Activated CD4-positive, alpha-beta T cell treated with anti-CD3 and anti-CD28 coated beads, Interleukin-2, amount 10 ng/mL, durations not matched to agents 24 days and 14 days (primary cell): ENCODE measurements around the gene NUBP2. TPM values are rescaled to one million over a fixed set of nuclear protein-coding genes. Genes with fewer than 3 reads are reported as not detected.

Source experiments
- DNase-seq: peaks from one replicate; pipeline ENCODE4 v3.0.0; 2022
- H3K27ac Mint-ChIP-seq: one replicate; pipeline ENCODE4 v1.8.0; 2022; ENCODE audit warnings: mild to moderate bottlenecking, mixed read lengths
- H3K27me3 Mint-ChIP-seq: one replicate; pipeline ENCODE4 v1.8.0; 2022; ENCODE audit warnings: mixed read lengths
- H3K36me3 Mint-ChIP-seq: one replicate; pipeline ENCODE4 v1.8.0; 2022; ENCODE audit warnings: low read depth, mild to moderate bottlenecking, mixed read lengths
- H3K4me1 Mint-ChIP-seq: one replicate; pipeline ENCODE4 v1.8.0; 2021; ENCODE audit warnings: mixed read lengths
- H3K4me3 Mint-ChIP-seq: one replicate; pipeline ENCODE4 v1.8.0; 2022; ENCODE audit warnings: mild to moderate bottlenecking, moderate library complexity, mixed read lengths
- H3K9me3 Mint-ChIP-seq: one replicate; pipeline ENCODE4 v1.8.0; 2021; ENCODE audit warnings: mixed read lengths
- intact Hi-C: fragments of 100-400 bp; cut with micrococcal nuclease; formaldehyde crosslinking; loops from one replicate; pipeline ENCODE4 v1.15.1; 2023
- total RNA-seq: library from RNA; stranded (reverse); gene quantifications from 2 replicates; pipeline ENCODE4 v1.2.3, GENCODE V29; 2022

NUBP2 gene
- total RNA-seq, 1 donor from 2014 or later, result 81.1 TPM

GRCh38 chr16:1808691-1809090 lies 25.9 kb downstream of the NUBP2 start:
- Mint-ChIP-seq H3K4me1 (peaks cover 4% of the 10 kb centered on the region), H3K27me3 (no peaks in the 10 kb centered on the region), H3K27ac (no peak overlapping the region), H3K36me3 (peaks cover 16% of the 10 kb centered on the region), H3K9me3 (no peaks in the 10 kb centered on the region), H3K4me3 (no peak overlapping the region)
- intact Hi-C loops, result no loop called here
- DNase-seq, result no peak

- no peaks in the 10 kb centered on the region for H3K9me3 Mint-ChIP-seq
These were observed 26.6 kb downstream of the NUBP2 start for GRCh38 chr16:1809281-1809801.

GRCh38 chr16:1810106-1810505 lies 27.3 kb downstream of the NUBP2 start:
- Mint-ChIP-seq H3K27ac (no peak overlapping the region), H3K27me3 (no peaks in the 10 kb centered on the region), H3K36me3 (peaks cover 16% of the 10 kb centered on the region), H3K4me3 (no peak overlapping the region), H3K9me3 (no peaks in the 10 kb centered on the region), H3K4me1 (peaks cover 4% of the 10 kb centered on the region)
- intact Hi-C loops, result loop anchor here (5.0 kb wide), 1 partner anchor 117 kb away; no protein-coding TSS in a partner anchor
- DNase-seq, result no peak

More at GRCh38 chr16:1809281-1809801, 26.6 kb downstream of the NUBP2 start:
- Mint-ChIP-seq H3K4me1 (peaks cover 4% of the 10 kb centered on the region), H3K36me3 (peaks cover 16% of the 10 kb centered on the region), H3K27ac (no peak overlapping the region), H3K4me3 (no peak overlapping the region), H3K27me3 (no peaks in the 10 kb centered on the region)
- DNase-seq, result no peak
- intact Hi-C loops, result no loop called here

GRCh38 chr16:1810536-1810935 lies 27.8 kb downstream of the NUBP2 start:
- H3K9me3 Mint-ChIP-seq, result no peaks in the 10 kb centered on the region
- intact Hi-C loops, result loop anchor here (5.0 kb wide), 1 partner anchor 117 kb away; no protein-coding TSS in a partner anchor
- no peaks in the 10 kb centered on the region for H3K27me3 Mint-ChIP-seq
- H3K4me1 Mint-ChIP-seq, result peaks cover 4% of the 10 kb centered on the region
- no peak overlapping the region for H3K4me3 Mint-ChIP-seq
- DNase-seq, result no peak
- peaks cover 21% of the 10 kb centered on the region for H3K36me3 Mint-ChIP-seq
- no peak overlapping the region for H3K27ac Mint-ChIP-seq

GRCh38 chr16:1812732-1813163 lies 30.0 kb downstream of the NUBP2 start:
- no peaks in the 10 kb centered on the region for H3K9me3 Mint-ChIP-seq
- intact Hi-C loops, result loop anchor here (5.0 kb wide), 1 partner anchor 115 kb away; no protein-coding TSS in a partner anchor
- H3K36me3 Mint-ChIP-seq, result peaks cover 14% of the 10 kb centered on the region
- peak; percentile 82 for DNase-seq
- peaks cover 4% of the 10 kb centered on the region for H3K4me1 Mint-ChIP-seq
- no peak overlapping the region for H3K27ac Mint-ChIP-seq
- no peak overlapping the region for H3K4me3 Mint-ChIP-seq
- H3K27me3 Mint-ChIP-seq, result no peaks in the 10 kb centered on the region

GRCh38 chr16:1815461-1815860 lies 32.7 kb downstream of the NUBP2 start:
- intact Hi-C loops, result no loop called here
- Mint-ChIP-seq H3K4me1 (peaks cover 4% of the 10 kb centered on the region), H3K4me3 (no peak overlapping the region), H3K36me3 (peaks cover 11% of the 10 kb centered on the region), H3K9me3 (no peaks in the 10 kb centered on the region), H3K27me3 (no peaks in the 10 kb centered on the region), H3K27ac (no peak overlapping the region)
- DNase-seq, result no peak

- intact Hi-C loops, result no loop called here
- Mint-ChIP-seq H3K27ac (no peak overlapping the region), H3K4me1 (peaks cover 4% of the 10 kb centered on the region), H3K4me3 (no peak overlapping the region), H3K36me3 (peaks cover 11% of the 10 kb centered on the region), H3K9me3 (no peaks in the 10 kb centered on the region), H3K27me3 (no peaks in the 10 kb centered on the region)
- DNase-seq, result no peak
These were observed 33.9 kb downstream of the NUBP2 start for GRCh38 chr16:1816396-1817275.

- H3K4me1 Mint-ChIP-seq, result peaks cover 4% of the 10 kb centered on the region
- H3K4me3 Mint-ChIP-seq, result no peak overlapping the region
- intact Hi-C loops, result no loop called here
- no peaks in the 10 kb centered on the region for H3K9me3 Mint-ChIP-seq
- peaks cover 11% of the 10 kb centered on the region for H3K36me3 Mint-ChIP-seq
- no peaks in the 10 kb centered on the region for H3K27me3 Mint-ChIP-seq
- DNase-seq, result no peak
- no peak overlapping the region for H3K27ac Mint-ChIP-seq
These were observed 34.5 kb downstream of the NUBP2 start for GRCh38 chr16:1817276-1817589.

GRCh38 chr16:1817716-1818115 lies 35.0 kb downstream of the NUBP2 start:
- Mint-ChIP-seq H3K4me1 (peaks cover 4% of the 10 kb centered on the region), H3K36me3 (peaks cover 11% of the 10 kb centered on the region), H3K9me3 (no peaks in the 10 kb centered on the region), H3K27me3 (no peaks in the 10 kb centered on the region), H3K4me3 (no peak overlapping the region), H3K27ac (no peak overlapping the region)
- no peak for DNase-seq
- intact Hi-C loops, result no loop called here

- no peak overlapping the region for H3K4me3 Mint-ChIP-seq
- no peaks in the 10 kb centered on the region for H3K9me3 Mint-ChIP-seq
- intact Hi-C loops, result no loop called here
- H3K27me3 Mint-ChIP-seq, result no peaks in the 10 kb centered on the region
- DNase-seq, result no peak
- H3K27ac Mint-ChIP-seq, result no peak overlapping the region
- no peaks in the 10 kb centered on the region for H3K4me1 Mint-ChIP-seq
- H3K36me3 Mint-ChIP-seq, result peaks cover 11% of the 10 kb centered on the region
These were observed 35.6 kb downstream of the NUBP2 start for GRCh38 chr16:1818204-1818872.

GRCh38 chr16:1818873-1819525 lies 36.2 kb downstream of the NUBP2 start:
- DNase-seq, result no peak
- Mint-ChIP-seq H3K9me3 (no peaks in the 10 kb centered on the region), H3K36me3 (peaks cover 9% of the 10 kb centered on the region), H3K4me1 (peaks cover 3% of the 10 kb centered on the region), H3K27me3 (no peaks in the 10 kb centered on the region), H3K4me3 (no peak overlapping the region), H3K27ac (no peak overlapping the region)
- intact Hi-C loops, result no loop called here

- H3K36me3 Mint-ChIP-seq, result peaks cover 9% of the 10 kb centered on the region
- intact Hi-C loops, result no loop called here
- no peak overlapping the region for H3K4me3 Mint-ChIP-seq
- H3K4me1 Mint-ChIP-seq, result peaks cover 5% of the 10 kb centered on the region
- no peaks in the 10 kb centered on the region for H3K9me3 Mint-ChIP-seq
- DNase-seq, result no peak
- H3K27me3 Mint-ChIP-seq, result no peaks in the 10 kb centered on the region
- no peak overlapping the region for H3K27ac Mint-ChIP-seq
These were observed 36.9 kb downstream of the NUBP2 start for GRCh38 chr16:1819611-1820010.

GRCh38 chr16:1820096-1820945 lies 37.6 kb downstream of the NUBP2 start:
- intact Hi-C loops, result no loop called here

More at GRCh38 chr16:1820096-1820945, 37.6 kb downstream of the NUBP2 start:
- H3K27me3 Mint-ChIP-seq, result no peaks in the 10 kb centered on the region
- no peaks in the 10 kb centered on the region for H3K9me3 Mint-ChIP-seq
- peaks cover 7% of the 10 kb centered on the region for H3K36me3 Mint-ChIP-seq
- no peak for DNase-seq
- peaks cover 7% of the 10 kb centered on the region for H3K4me1 Mint-ChIP-seq
- H3K27ac Mint-ChIP-seq, result no peak overlapping the region
- no peak overlapping the region for H3K4me3 Mint-ChIP-seq
